Neuronal stem cell (in vitro differentiated cells): Measurements from ENCODE around the gene ZBTB18.

Source experiments
- DNase-seq: peaks from one replicate; pipeline ENCODE4 v3.0.0-alpha.2; 2013; ENCODE audit warnings: low spot score
- H2AFZ ChIP-seq: one replicate; pipeline ENCODE4 v1.6.1; 2013; ENCODE audit warnings: mild to moderate bottlenecking, low read length, inconsistent platforms
- H2AK5ac ChIP-seq: 2 replicates; pipeline ENCODE4 v1.6.1; 2013; ENCODE audit warnings: low read depth, mild to moderate bottlenecking, inconsistent platforms, low read length, moderate library complexity, mixed read lengths
- H2BK120ac ChIP-seq: 2 replicates; pipeline ENCODE4 v1.6.1; 2013; ENCODE audit warnings: low read depth, mild to moderate bottlenecking, inconsistent platforms, low read length, moderate library complexity, mixed read lengths
- H2BK12ac ChIP-seq: one replicate; pipeline ENCODE4 v1.6.1; 2013; ENCODE audit warnings: low read length, inconsistent platforms
- H2BK15ac ChIP-seq: 2 replicates; pipeline ENCODE4 v1.6.1; 2013; ENCODE audit warnings: mild to moderate bottlenecking, low read length, inconsistent platforms, mixed read lengths
- H2BK5ac ChIP-seq: one replicate; pipeline ENCODE4 v1.6.1; 2013; ENCODE audit warnings: inconsistent platforms, mild to moderate bottlenecking, low read length, moderate library complexity
- H3K14ac ChIP-seq: one replicate; pipeline ENCODE4 v1.6.1; 2013; ENCODE audit warnings: low read length, inconsistent platforms
- H3K18ac ChIP-seq: 2 replicates; pipeline ENCODE4 v1.6.1; 2013; ENCODE audit warnings: low read length, inconsistent platforms
- H3K23ac ChIP-seq: 2 replicates; pipeline ENCODE4 v1.6.1; 2013; ENCODE audit warnings: low read depth, mild to moderate bottlenecking, mixed read lengths, low read length, inconsistent platforms; ENCODE audit not compliant: poor library complexity
- H3K27ac ChIP-seq: replicated peaks from 3 replicates; pipeline ENCODE4 v1.5.1; 2013; ENCODE audit warnings: low read length, inconsistent platforms
- H3K27me3 ChIP-seq, 3 experiments: 2 replicates each; pipeline ENCODE4 v1.6.1; 2013; ENCODE audit warnings: low read length in 3 of 3, mild to moderate bottlenecking in 2 of 3, inconsistent platforms in 1 of 3, low read depth in 1 of 3, mixed read lengths in 1 of 3, moderate library complexity in 1 of 3; ENCODE audit not compliant: control insufficient read depth in 3 of 3, insufficient read depth in 3 of 3
- H3K36me3 ChIP-seq, 2 donors: replicated peaks in 1 of 2; 2 replicates each; pipeline ENCODE4 v1.6.1; 2013; ENCODE audit warnings: low read length in 2 of 2; ENCODE audit not compliant: control insufficient read depth in 2 of 2, insufficient read depth in 2 of 2
- H3K4ac ChIP-seq: 2 replicates; pipeline ENCODE4 v1.6.1; 2013; ENCODE audit warnings: inconsistent platforms, mild to moderate bottlenecking, low read length, moderate library complexity
- H3K4me1 ChIP-seq, 2 donors: 1 replicate in 1 of 2; 2 replicates in 1 of 2; pipeline ENCODE4 v1.6.1; 2013; ENCODE audit warnings: low read length in 2 of 2, low read depth in 1 of 2; ENCODE audit not compliant: control insufficient read depth in 2 of 2, insufficient read depth in 1 of 2
- H3K4me2 ChIP-seq: one replicate; pipeline ENCODE4 v1.6.1; 2013; ENCODE audit warnings: mild to moderate bottlenecking, low read length, inconsistent platforms; ENCODE audit not compliant: insufficient read depth, poor library complexity, severe bottlenecking
- H3K4me3 ChIP-seq, 2 donors: 2 replicates each; pipeline ENCODE4 v1.5.1; 2013; ENCODE audit warnings: low read length in 2 of 2, mild to moderate bottlenecking in 2 of 2, inconsistent platforms in 1 of 2, moderate library complexity in 1 of 2
- H3K79me1 ChIP-seq: one replicate; pipeline ENCODE4 v1.6.1; 2013; ENCODE audit warnings: low read depth, mild to moderate bottlenecking, inconsistent platforms, low read length, moderate library complexity
- H3K9ac ChIP-seq: one replicate; pipeline ENCODE4 v1.6.1; 2013; ENCODE audit warnings: mild to moderate bottlenecking, low read depth, low read length, inconsistent platforms; ENCODE audit not compliant: poor library complexity
- H3K9me3 ChIP-seq, 2 donors: replicated peaks in 1 of 2; 2 replicates each; pipeline versions ENCODE3 to v1.6.1; 2013; ENCODE audit warnings: low read length in 2 of 2, mild to moderate bottlenecking in 2 of 2, inconsistent platforms in 1 of 2, low read depth in 1 of 2, mixed read lengths in 1 of 2, moderate library complexity in 1 of 2; ENCODE audit not compliant: control insufficient read depth in 2 of 2, insufficient read depth in 1 of 2
- H4K8ac ChIP-seq: one replicate; pipeline ENCODE4 v1.6.1; 2013; ENCODE audit warnings: low read depth, mild to moderate bottlenecking, inconsistent platforms, low read length, moderate library complexity
- H4K91ac ChIP-seq: one replicate; pipeline ENCODE4 v1.6.1; 2013; ENCODE audit warnings: low read length, low read depth, mild to moderate bottlenecking, inconsistent platforms; ENCODE audit not compliant: poor library complexity
- WGBS, 2 donors: extraction: QIAGEN DNeasy Blood & Tissue Kit; methylation state at CpG; one replicate each; pipeline ENCODE4 v1.1.7; 2013; ENCODE audit warnings: missing lambda C conversion rate in 2 of 2, mixed read lengths in 1 of 2; ENCODE audit not compliant: insufficient read length in 2 of 2, insufficient replicate concordance in 1 of 2; ENCODE audit errors: extremely low coverage in 2 of 2; 5-methylcytosine and 5-hydroxymethylcytosine counted together

The ZBTB18 gene

DNA sequence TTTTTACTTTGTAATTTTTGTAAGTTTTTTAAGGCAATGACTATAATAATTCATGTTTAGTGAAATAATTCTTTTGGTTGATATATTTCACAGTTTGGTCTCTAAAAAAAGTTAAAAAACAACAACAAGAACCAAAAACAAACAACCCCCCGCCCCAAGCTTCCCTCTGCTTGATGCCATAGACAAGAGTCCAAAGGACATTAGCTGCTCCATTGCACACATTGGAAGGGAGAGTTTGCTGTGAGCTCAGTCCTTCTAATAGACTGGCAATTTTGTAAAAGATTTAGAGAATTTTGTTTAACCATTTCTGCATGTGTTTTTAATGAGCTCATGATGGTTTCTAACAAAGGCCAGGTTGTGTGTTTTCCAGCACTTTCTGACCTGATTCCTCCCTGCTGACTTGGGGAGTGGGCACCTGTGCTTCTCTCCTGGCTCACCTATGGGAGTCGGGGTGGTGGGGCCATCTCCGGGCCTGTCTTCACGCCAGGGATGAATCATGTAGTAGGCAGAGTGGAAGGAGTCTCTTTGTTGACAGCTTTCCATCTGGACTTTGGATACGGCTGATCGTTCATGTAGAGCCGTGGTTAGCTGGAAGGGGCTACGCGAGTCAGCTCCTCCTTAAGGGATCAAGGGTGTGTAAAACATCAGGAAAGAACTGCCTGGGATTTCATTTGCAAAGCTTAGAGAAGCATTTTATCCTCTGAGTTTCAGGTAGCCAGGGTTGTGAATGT, 14.1 kb downstream of the ZBTB18 start:
- WGBS, 2 donors: no CpG with 5 or more reads among the region's 9 CpGs
- H3K4me1 ChIP-seq: peaks cover 3 to 14% of the 10 kb centered on the region in 2 donors
- H3K4me2 ChIP-seq: no peak overlapping the region
- no peak overlapping the region for H2AK5ac ChIP-seq
- H3K36me3 ChIP-seq: no peaks in the 10 kb centered on the region
- H2BK5ac ChIP-seq: no peak overlapping the region
- H2AFZ ChIP-seq: no peak overlapping the region
- H3K9me3 ChIP-seq: no peaks in the 10 kb centered on the region
- H4K8ac ChIP-seq: no peak overlapping the region
- no peak overlapping the region for H3K4me3 ChIP-seq
- no peak for DNase-seq
- H3K23ac ChIP-seq: no peak overlapping the region
- H3K9ac ChIP-seq: no peak overlapping the region
- no peak overlapping the region for H3K4ac ChIP-seq
- peak overlapping the region; percentile 21 for H3K18ac ChIP-seq
- H3K27me3 ChIP-seq: no peaks in the 10 kb centered on the region
- no peak overlapping the region for H2BK120ac ChIP-seq
- H4K91ac ChIP-seq: no peak overlapping the region
- no peak overlapping the region for H2BK12ac ChIP-seq
- H3K14ac ChIP-seq: no peak overlapping the region
- no peaks in the 10 kb centered on the region for H3K79me1 ChIP-seq
- H2BK15ac ChIP-seq: no peak overlapping the region
- peak overlapping the region; percentile 88 for H3K27ac ChIP-seq

DNA sequence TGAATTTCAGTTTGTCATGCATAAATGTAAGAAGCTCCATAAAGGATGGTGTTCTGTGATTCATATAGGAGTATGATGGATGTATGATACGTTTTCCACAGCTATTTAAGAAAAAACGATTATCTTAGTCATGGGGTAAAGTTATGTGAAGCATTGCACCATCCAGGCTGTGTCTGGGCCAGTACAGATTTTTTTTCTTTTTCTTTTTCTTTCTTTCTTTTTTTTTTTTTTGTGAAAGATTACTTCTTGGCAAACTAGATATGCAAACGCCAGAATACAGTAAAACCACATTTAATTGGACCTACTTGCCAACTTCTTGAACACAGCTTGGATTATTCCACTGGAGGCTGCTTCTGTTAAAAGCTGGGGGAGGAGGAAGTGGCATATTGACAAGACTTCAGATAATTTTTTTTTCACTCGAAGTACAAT, 14.9 kb downstream of the ZBTB18 start:
- Histone ChIP-seq H3K4me1 (peaks cover 3 to 14% of the 10 kb centered on the region in 2 donors), H2AFZ (no peak overlapping the region), H3K14ac (no peak overlapping the region), H2AK5ac (no peak overlapping the region), H3K36me3 (no peaks in the 10 kb centered on the region), H3K27me3 (no peaks in the 10 kb centered on the region), H3K23ac (no peak overlapping the region), H2BK12ac (no peak overlapping the region), H2BK5ac (no peak overlapping the region), H3K4ac (no peak overlapping the region), H3K9ac (no peak overlapping the region), H3K18ac (no peak overlapping the region), H3K79me1 (no peaks in the 10 kb centered on the region), H3K27ac (no peak overlapping the region), H3K4me3 (no peak overlapping the region), H2BK120ac (no peak overlapping the region), H2BK15ac (no peak overlapping the region), H3K4me2 (no peak overlapping the region), H4K91ac (no peak overlapping the region), H3K9me3 (no peaks in the 10 kb centered on the region), H4K8ac (no peak overlapping the region)
- WGBS, 2 donors: no CpG with 5 or more reads among the region's 4 CpGs
- DNase-seq: no peak

DNA sequence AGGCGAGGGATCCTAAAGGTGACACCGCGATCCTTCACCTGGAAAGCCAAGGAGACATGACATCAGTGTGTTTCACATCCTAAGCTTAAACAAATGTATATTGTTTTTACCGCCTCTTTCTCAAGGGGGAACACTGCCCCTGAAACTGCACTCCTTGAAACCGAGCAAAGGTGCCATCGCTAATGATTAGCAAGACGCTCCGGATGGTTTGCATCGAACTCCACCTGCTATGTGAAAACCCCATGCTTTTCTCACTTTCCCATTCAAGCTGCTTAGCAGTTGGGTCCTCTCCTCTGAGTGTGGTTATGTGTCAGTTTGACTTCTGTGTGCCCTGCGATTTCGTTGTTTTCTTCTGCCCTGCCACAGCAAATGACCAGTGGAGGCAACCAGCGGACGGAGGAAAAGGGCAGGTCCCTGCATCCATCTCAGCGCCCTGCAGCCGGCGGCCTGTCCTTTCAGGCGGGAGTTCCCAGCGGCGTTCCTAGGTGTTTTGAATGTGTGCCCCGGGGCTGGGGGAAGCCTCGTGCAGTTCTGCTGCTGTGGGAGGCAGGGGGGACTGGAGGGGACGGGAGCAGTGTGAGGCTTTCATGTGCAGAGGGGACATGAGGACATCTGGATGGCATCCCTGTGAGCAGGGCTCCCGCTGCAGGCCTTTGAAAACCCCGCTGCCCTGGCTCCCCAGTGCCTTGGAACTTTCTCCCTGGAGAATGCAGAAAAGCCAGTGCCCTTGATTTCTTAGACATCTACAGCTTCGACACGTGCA, 16.1 kb downstream of the ZBTB18 start:
- H3K9ac ChIP-seq: no peak overlapping the region
- no peaks in the 10 kb centered on the region for H3K79me1 ChIP-seq
- peak overlapping the region; percentile 60 for H2BK15ac ChIP-seq
- no peak overlapping the region for H3K4me2 ChIP-seq
- H2BK120ac ChIP-seq: no peak overlapping the region
- DNase-seq: no peak
- peak overlapping the region; percentile 65 for H2AFZ ChIP-seq
- peak overlapping the region; percentile 21 for H2AK5ac ChIP-seq
- H3K4ac ChIP-seq: no peak overlapping the region
- no peaks in the 10 kb centered on the region for H3K9me3 ChIP-seq
- H3K23ac ChIP-seq: no peak overlapping the region
- no peaks in the 10 kb centered on the region for H3K27me3 ChIP-seq
- no peak overlapping the region for H2BK5ac ChIP-seq
- H3K14ac ChIP-seq: no peak overlapping the region
- H2BK12ac ChIP-seq: peak overlapping the region; percentile 14
- H3K36me3 ChIP-seq: no peaks in the 10 kb centered on the region
- H3K27ac ChIP-seq: no peak overlapping the region
- H4K91ac ChIP-seq: no peak overlapping the region
- H3K18ac ChIP-seq: peak overlapping the region; percentile 76
- no peak overlapping the region for H3K4me3 ChIP-seq
- H4K8ac ChIP-seq: no peak overlapping the region
- WGBS, 2 donors: no CpG with 5 or more reads among the region's 26 CpGs
- H3K4me1 ChIP-seq: peaks cover 3 to 14% of the 10 kb centered on the region in 2 donors

DNA sequence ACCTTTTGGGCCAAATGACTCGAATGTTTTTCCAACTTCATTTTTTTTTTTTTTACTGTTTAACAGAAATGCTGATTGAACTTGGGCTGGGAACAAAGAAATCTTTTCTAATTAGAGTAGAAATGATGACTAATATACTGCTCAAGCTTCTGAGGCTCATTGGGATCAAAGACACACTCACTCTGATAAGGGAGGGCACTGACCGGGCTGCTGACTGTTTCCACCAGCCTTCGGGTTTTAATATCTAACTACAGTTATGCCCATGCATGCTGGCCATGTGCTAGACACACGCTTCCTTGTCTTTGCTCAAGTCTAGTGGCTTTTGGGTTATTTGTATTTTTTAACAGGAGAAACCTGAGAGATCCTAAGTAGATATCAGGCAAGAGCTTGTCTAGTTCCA, 16.8 kb downstream of the ZBTB18 start:
- DNase-seq: no peak
- no peak overlapping the region for H4K8ac ChIP-seq
- no peak overlapping the region for H3K18ac ChIP-seq
- no peak overlapping the region for H2BK15ac ChIP-seq
- no peak overlapping the region for H2AFZ ChIP-seq
- peaks cover 3 to 12% of the 10 kb centered on the region in 2 donors for H3K4me1 ChIP-seq
- no peak overlapping the region for H3K23ac ChIP-seq
- H3K79me1 ChIP-seq: no peaks in the 10 kb centered on the region
- H3K36me3 ChIP-seq: no peaks in the 10 kb centered on the region
- H3K9me3 ChIP-seq: no peaks in the 10 kb centered on the region
- H2AK5ac ChIP-seq: no peak overlapping the region
- no peak overlapping the region for H3K27ac ChIP-seq
- no peak overlapping the region for H3K4me3 ChIP-seq
- no peak overlapping the region for H2BK5ac ChIP-seq
- no peak overlapping the region for H2BK120ac ChIP-seq
- no peak overlapping the region for H3K4me2 ChIP-seq
- no peak overlapping the region for H3K14ac ChIP-seq
- H3K27me3 ChIP-seq: no peaks in the 10 kb centered on the region
- no peak overlapping the region for H2BK12ac ChIP-seq
- no peak overlapping the region for H4K91ac ChIP-seq
- H3K4ac ChIP-seq: no peak overlapping the region
- no peak overlapping the region for H3K9ac ChIP-seq
- WGBS, 2 donors: no CpG with 5 or more reads among the region's 4 CpGs
